ENCODE data around the gene TOMM34. TPM values are rescaled to one million over a fixed set of nuclear protein-coding genes. Genes with fewer than 3 reads are reported as not detected.

The TOMM34 gene, protein sequence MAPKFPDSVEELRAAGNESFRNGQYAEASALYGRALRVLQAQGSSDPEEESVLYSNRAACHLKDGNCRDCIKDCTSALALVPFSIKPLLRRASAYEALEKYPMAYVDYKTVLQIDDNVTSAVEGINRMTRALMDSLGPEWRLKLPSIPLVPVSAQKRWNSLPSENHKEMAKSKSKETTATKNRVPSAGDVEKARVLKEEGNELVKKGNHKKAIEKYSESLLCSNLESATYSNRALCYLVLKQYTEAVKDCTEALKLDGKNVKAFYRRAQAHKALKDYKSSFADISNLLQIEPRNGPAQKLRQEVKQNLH
- 38.2 to 44.5 TPM (median 42.0 TPM) in 5 replicates for total RNA-seq (2022; extraction: Qiagen RNA extraction)

DNA sequence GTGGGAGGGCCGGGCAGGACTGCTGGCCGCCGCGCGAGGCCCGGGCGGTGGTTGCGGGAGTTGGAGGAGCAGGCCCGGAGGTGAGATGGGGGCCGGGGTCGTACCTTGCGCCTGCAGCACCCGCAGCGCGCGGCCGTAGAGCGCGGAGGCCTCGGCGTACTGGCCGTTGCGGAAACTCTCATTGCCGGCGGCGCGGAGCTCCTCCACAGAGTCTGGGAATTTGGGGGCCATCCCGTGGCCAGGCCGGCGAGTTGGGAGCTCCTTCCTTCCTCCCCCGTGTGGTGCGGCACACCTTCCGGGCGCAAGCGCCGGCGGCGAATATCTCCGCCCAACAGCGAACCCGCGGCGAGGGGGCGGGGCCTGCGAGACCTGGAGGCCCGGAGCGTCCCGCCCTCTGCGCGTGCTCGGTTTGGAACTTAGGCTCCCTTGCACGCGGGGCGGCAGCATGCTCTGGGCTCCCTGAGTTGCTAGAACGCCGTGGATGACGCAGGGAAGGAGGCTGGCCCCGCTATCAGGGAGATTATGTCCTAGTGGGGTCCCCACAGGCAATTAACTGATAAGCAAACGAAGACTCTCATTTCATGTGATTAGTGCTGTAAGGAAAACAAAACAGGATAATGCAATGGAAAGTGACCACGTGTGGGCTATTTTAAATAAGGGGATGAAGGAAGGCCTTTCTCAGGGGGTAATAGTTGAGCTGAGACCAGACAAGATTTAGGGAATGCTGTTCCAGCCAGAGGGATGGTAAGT, at the start of gene TOMM34:
TOMM34 (minus strand) TSS at position 295 of the 750 bp plus-strand sequence; CDS start at position 231, 64 bp downstream.

DNA sequence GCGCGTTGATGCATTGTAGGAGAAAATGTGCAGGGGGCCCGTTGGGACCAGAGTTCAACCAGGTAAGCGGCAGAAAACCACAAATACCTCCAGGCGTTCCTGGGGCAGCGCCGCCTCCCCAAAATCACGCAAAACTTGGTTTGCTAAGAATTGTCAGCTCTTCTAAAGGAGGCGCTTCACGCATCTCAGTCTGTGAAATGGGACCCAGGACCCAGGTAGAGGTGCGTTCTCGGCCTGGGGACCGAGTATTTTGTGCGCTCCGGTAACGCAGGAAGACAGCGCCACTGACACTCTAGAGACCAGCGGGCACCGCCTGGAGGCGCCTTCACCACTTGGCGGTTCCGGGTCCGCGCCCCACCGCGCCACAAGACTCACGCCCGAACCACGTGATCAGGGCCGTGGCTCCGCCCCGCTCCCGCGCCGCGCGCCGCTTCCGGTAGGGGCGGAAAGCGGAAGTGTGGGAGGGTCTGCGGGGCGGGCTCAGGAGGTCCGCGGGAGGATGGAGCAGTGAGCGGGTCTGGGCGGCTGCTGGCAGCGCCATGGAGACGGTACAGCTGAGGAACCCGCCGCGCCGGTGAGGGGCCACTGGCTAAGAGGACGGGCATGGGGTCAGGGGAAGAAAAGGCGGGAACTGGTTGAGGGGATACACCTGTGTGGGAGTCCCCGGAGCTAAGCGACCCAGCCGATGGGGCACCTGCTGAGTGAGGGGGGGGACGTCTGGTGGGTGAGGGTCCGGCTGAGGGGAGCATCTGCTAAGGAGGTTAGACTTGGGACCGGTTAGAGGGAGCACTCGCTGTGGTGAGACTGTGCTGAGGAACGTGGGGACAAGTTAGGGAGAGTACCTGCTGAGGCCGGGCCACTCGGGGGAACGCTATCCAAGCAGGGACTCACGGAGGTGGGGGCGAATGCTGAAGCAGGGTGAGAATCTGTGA, 6.1 kb upstream of the TOMM34 start, which contains the start of gene STK4:
STK4 (plus strand) TSS at position 483 of the 932 bp plus-strand sequence; CDS start at position 540, 57 bp downstream.

DNA sequence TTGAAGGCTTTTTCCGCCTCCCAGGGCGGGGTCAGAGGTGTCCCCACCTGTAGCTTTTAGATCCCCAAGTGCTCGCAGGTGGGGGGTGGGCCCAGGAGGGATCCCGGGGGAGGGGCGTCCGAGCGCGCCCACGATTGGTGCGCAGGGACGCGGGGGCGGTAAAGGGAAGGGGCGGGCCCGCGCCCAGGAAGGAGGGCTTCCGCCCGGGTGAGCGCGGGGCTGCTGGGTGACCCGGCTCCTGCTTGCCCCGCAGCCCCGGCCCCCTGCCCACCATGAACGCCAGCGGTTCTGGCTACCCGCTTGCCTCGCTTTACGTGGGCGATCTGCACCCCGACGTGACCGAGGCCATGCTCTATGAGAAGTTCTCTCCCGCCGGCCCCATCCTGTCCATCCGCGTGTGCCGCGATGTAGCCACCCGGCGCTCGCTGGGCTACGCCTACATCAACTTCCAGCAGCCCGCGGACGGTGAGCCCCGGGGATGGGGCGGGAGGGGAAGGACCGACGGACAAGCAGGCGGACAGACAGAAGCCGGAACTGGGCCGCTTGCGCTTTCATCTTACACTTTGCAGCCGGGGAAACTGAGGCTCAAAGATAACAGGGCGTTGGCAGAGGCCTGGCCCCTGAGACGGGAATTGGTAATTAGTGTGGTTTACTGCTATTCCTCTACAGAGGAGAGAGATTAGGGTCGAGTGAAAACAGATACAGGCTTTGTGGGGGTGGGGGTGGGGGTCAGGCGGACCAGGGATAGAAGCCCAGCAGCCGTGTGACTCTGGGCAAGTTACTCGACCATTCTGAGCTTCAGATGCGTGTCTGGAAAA, 50.1 kb downstream of the TOMM34 start, which contains the start of gene PABPC1L:
PABPC1L (plus strand) TSS at position 189 of the 818 bp plus-strand sequence; CDS start at position 273, 84 bp downstream.

Other genes starting within 250 kb of the TOMM34 start
- gene CCN5, start 245.0 kb downstream of the TOMM34 start, total RNA-seq (2022; extraction: Qiagen RNA extraction), result 26.1 to 39.6 TPM (median 26.8 TPM) in 5 replicates
- 0.31 to 0.72 TPM (median 0.53 TPM) in 5 replicates for gene KCNK15, start 214.5 kb downstream of the TOMM34 start, total RNA-seq (2022; extraction: Qiagen RNA extraction)
- gene RIMS4, start 149.9 kb downstream of the TOMM34 start, total RNA-seq (2022; extraction: Qiagen RNA extraction), result 1.5 to 2.0 TPM (median 1.8 TPM) in 5 replicates
- gene YWHAB, start 74.7 kb downstream of the TOMM34 start, total RNA-seq (2022; extraction: Qiagen RNA extraction), result 188 to 221 TPM (median 199 TPM) in 5 replicates
- 12.6 to 16.8 TPM (median 15.4 TPM) in 5 replicates for gene PABPC1L, start 50.3 kb downstream of the TOMM34 start, total RNA-seq (2022; extraction: Qiagen RNA extraction)
- 11.1 to 16.9 TPM (median 13.4 TPM) in 5 replicates for gene STK4, start 6.1 kb upstream of the TOMM34 start, total RNA-seq (2022; extraction: Qiagen RNA extraction)
- gene KCNS1, start 140.7 kb upstream of the TOMM34 start, total RNA-seq (2022; extraction: Qiagen RNA extraction), result not detected in 5 replicates
- not detected in 5 replicates for gene WFDC5, start 154.8 kb upstream of the TOMM34 start, total RNA-seq (2022; extraction: Qiagen RNA extraction)
- not detected in 5 replicates for gene WFDC12, start 164.1 kb upstream of the TOMM34 start, total RNA-seq (2022; extraction: Qiagen RNA extraction)
- gene PI3, start 214.5 kb upstream of the TOMM34 start, total RNA-seq (2022; extraction: Qiagen RNA extraction), result 2.3 to 5.0 TPM (median 2.9 TPM) in 5 replicates
- not detected in 5 replicates for gene SEMG1, start 246.6 kb upstream of the TOMM34 start, total RNA-seq (2022; extraction: Qiagen RNA extraction)

Data from A549 treated with Hydrocortisone at 1 μM for 4 hours (cell line).